ENCODE results near the gene RND3. TPM values are rescaled to one million over a fixed set of nuclear protein-coding genes. Genes with fewer than 3 reads are reported as not detected.

RND3 gene
- total RNA-seq, 1 donor, result 321 TPM

DNA sequence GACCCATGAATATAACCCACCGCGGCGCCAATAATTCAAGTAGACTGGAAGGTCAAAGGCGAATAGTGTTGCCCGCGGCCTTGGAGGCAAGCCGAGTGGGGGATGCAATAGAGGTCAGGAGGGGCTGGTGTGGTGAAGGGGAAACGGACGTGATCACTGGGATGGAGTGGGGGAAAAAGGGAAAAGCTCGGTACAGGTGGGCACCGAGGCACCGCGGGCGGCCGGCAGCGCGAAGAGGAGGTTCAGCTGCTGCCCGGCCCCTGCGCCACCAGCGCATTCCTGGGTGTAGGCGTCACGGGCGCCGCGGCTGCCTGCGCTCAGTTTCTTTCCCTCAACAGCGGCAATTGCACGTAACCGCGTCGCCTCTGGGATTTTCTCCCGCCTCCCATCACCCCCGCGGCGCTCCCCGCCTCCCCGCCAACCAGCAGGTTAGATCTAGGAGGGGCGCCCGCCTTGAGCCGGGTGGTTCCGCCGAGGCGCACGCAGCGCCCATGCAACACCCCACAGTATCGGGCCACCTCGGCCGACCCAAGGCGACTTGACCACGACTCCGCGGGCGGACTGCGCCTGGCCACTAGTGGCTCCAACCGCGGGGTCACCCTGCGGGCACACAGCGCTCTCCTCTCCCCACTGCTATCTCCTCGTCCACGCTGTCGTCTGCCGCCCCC lies 1.5 kb downstream of the RND3 start:
- DNase-seq (ENCODE audit: low read depth), result peak; percentile 82
- TF ChIP-seq CTCF (IDR thresholded peaks at IDR 0.05; ENCODE audit: insufficient read depth, low read length), result no peak

GRCh38 chr2:150485114-150485870 lies 2.2 kb downstream of the RND3 start:
- peak overlapping the region; percentile 97 for H3K4me3 ChIP-seq (ENCODE audit: low read depth, low read length)
- peak; percentile 35 for TF ChIP-seq CTCF (IDR thresholded peaks at IDR 0.05; ENCODE audit: insufficient read depth, low read length)
- DNase-seq (ENCODE audit: low read depth), result peak; percentile 79

More for the DNA sequence above, 1.5 kb downstream of the RND3 start:
- peak overlapping the region; percentile 97 for H3K4me3 ChIP-seq (ENCODE audit: low read depth, low read length)

- no peak for TF ChIP-seq CTCF (IDR thresholded peaks at IDR 0.05; ENCODE audit: insufficient read depth, low read length)
- peak; percentile 68 for DNase-seq (ENCODE audit: low read depth)
- H3K4me3 ChIP-seq (ENCODE audit: low read depth, low read length), result peak overlapping the region; percentile 97
Observed at GRCh38 chr2:150484461-150485021, 2.9 kb downstream of the RND3 start.

DNA sequence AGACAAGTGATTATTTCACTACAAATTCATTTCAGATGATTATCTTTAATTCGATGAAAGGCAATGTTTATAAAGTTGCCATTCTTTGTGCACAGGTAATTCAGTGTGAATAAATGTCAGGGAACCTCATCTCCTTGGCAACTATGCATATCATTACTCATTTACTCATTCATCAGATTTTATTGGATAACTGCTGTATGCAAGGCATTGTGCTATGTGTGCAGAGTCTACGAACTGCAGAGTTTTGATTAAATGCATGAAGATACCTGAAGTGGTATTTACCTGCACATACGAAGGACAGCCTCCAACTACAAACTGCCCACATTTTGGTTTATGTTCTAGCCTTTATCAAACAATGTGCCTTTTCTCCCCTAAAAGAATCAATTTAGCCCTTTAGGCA lies 3.5 kb downstream of the RND3 start:
- TF ChIP-seq CTCF (IDR thresholded peaks at IDR 0.05; ENCODE audit: insufficient read depth, low read length), result no peak
- peak; percentile 32 for DNase-seq (ENCODE audit: low read depth)
- H3K4me3 ChIP-seq (ENCODE audit: low read depth, low read length), result peak overlapping the region; percentile 97

GRCh38 chr2:150483532-150483931 lies 3.9 kb downstream of the RND3 start:
- DNase-seq (ENCODE audit: low read depth), result peak; percentile 27
- no peak for TF ChIP-seq CTCF (IDR thresholded peaks at IDR 0.05; ENCODE audit: insufficient read depth, low read length)
- peak overlapping the region; percentile 39 for H3K4me3 ChIP-seq (ENCODE audit: low read depth, low read length)

DNA sequence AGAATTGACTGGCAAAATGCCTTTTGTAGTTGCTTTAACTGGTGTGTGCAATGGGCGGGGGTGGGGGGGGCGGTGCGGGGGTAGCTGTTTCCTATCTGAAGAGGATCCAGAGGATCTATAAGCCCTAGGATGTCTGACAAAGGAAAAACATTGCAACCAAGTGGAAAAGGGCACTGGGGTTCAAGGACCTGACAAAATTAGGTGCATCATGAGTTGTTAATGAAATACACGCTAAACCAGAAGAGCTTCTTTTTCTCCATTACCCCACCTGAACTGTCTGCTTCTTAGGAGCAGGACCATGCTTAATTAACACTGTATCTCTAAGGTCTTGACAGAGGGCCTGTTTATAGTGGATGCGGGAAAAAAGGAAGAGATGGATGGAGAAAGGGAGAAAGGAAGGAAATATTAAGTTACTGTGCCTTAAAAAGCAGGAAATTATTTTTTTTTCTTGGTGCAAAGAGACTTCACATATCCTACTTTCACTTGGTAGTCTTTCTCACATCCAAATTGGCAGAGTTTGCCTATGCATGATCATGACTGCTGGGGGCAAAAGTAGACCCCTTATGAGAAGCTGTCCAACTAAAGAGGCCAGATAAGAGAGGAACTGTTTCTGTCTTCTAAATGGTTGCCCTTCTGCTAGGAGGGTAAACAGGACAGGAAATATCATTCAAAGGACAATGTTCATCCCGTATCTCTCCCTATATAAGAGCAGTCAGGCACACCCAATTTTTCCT lies 4.6 kb downstream of the RND3 start:
- DNase-seq (ENCODE audit: low read depth), result peak; percentile 31
- H3K4me3 ChIP-seq (ENCODE audit: low read depth, low read length), result peak overlapping the region; percentile 32
- TF ChIP-seq CTCF (IDR thresholded peaks at IDR 0.05; ENCODE audit: insufficient read depth, low read length), result no peak
